ENCODE data around the gene PCDHA10. TPM values are rescaled to one million over a fixed set of nuclear protein-coding genes. Genes with fewer than 3 reads are reported as not detected.
"Not testable (repeated sequence)": the region's sequence is repeated elsewhere in the genome, so short reads cannot be mapped to it uniquely, and the experiment has no call there.

PCDHA10 gene
- total RNA-seq, 2 experiments from 2014 or later: not detected

GRCh38 chr5:140868721-140869554 lies 13.2 kb downstream of the PCDHA10 start, which contains the start of gene PCDHA11:
TSS of gene PCDHA11 (plus strand) at chr5:140868957. CDS start at chr5:140869104, 147 bp downstream.
- Mint-ChIP-seq H3K4me3 (no peak within 1 kb of the TSS), H3K27me3 (peaks cover 42% of the 10 kb centered on the region), H3K36me3 (peaks cover 4% of the 10 kb centered on the region), H3K4me1 (no peaks in the 10 kb centered on the region), H3K9me3 (peaks cover 8% of the 10 kb centered on the region), H3K27ac (no peak within 1 kb of the TSS)
- no peak for DNase-seq

GRCh38 chr5:140869555-140869886 lies 13.8 kb downstream of the PCDHA10 start:
- Mint-ChIP-seq H3K4me1 (no peaks in the 10 kb centered on the region), H3K27me3 (peaks cover 44% of the 10 kb centered on the region), H3K27ac (no peak overlapping the region), H3K4me3 (no peak overlapping the region), H3K36me3 (peaks cover 4% of the 10 kb centered on the region), H3K9me3 (peaks cover 13% of the 10 kb centered on the region)
- no peak for DNase-seq

- H3K4me1 Mint-ChIP-seq: no peaks in the 10 kb centered on the region
- H3K9me3 Mint-ChIP-seq: peaks cover 14% of the 10 kb centered on the region
- H3K27ac Mint-ChIP-seq: no peak overlapping the region
- no peak overlapping the region for H3K4me3 Mint-ChIP-seq
- H3K36me3 Mint-ChIP-seq: peaks cover 7% of the 10 kb centered on the region
- H3K27me3 Mint-ChIP-seq: peaks cover 51% of the 10 kb centered on the region
- no peak for DNase-seq
Measured at GRCh38 chr5:140870221-140871201, 14.8 kb downstream of the PCDHA10 start.

GRCh38 chr5:140875085-140876065 lies 19.7 kb downstream of the PCDHA10 start, which contains the start of gene PCDHA12:
TSS of gene PCDHA12 (plus strand) at chr5:140875308. CDS start at chr5:140875473, 165 bp downstream.
- peaks cover 51% of the 10 kb centered on the region for H3K27me3 Mint-ChIP-seq
- H3K4me1 Mint-ChIP-seq: no peaks in the 10 kb centered on the region
- H3K4me3 Mint-ChIP-seq: no peak within 1 kb of the TSS
- no peak within 1 kb of the TSS for H3K27ac Mint-ChIP-seq
- peaks cover 9% of the 10 kb centered on the region for H3K36me3 Mint-ChIP-seq
- H3K9me3 Mint-ChIP-seq: peaks cover 12% of the 10 kb centered on the region
- DNase-seq: no peak

- not testable (repeated sequence) for H3K4me1 Mint-ChIP-seq, H3K36me3 Mint-ChIP-seq, H3K4me3 Mint-ChIP-seq, H3K27ac Mint-ChIP-seq, DNase-seq
- H3K27me3 Mint-ChIP-seq: peaks cover 61% of the 10 kb centered on the region
- H3K9me3 Mint-ChIP-seq: peaks cover 15% of the 10 kb centered on the region
Measured at GRCh38 chr5:140876541-140877261, 21.0 kb downstream of the PCDHA10 start.

GRCh38 chr5:140877262-140877581 lies 21.5 kb downstream of the PCDHA10 start:
- H3K9me3 Mint-ChIP-seq: peaks cover 16% of the 10 kb centered on the region
- peaks cover 9% of the 10 kb centered on the region for H3K36me3 Mint-ChIP-seq
- H3K27ac Mint-ChIP-seq: no peak overlapping the region
- H3K4me3 Mint-ChIP-seq: no peak overlapping the region
- H3K4me1 Mint-ChIP-seq: peaks cover 3% of the 10 kb centered on the region
- peaks cover 61% of the 10 kb centered on the region for H3K27me3 Mint-ChIP-seq
- no peak for DNase-seq

GRCh38 chr5:140881889-140882590 lies 26.3 kb downstream of the PCDHA10 start, which contains the start of gene PCDHA13:
TSS of gene PCDHA13 (plus strand) at chr5:140882124. CDS start at chr5:140882269, 145 bp downstream.
- peaks cover 42% of the 10 kb centered on the region for H3K27me3 Mint-ChIP-seq
- no peak for DNase-seq
- peaks cover 8% of the 10 kb centered on the region for H3K9me3 Mint-ChIP-seq
- no peak within 1 kb of the TSS for H3K4me3 Mint-ChIP-seq
- H3K36me3 Mint-ChIP-seq: peaks cover 4% of the 10 kb centered on the region
- no peak within 1 kb of the TSS for H3K27ac Mint-ChIP-seq
- H3K4me1 Mint-ChIP-seq: peaks cover 3% of the 10 kb centered on the region

- Mint-ChIP-seq H3K4me1 (peaks cover 3% of the 10 kb centered on the region), H3K4me3 (no peak overlapping the region), H3K36me3 (peaks cover 6% of the 10 kb centered on the region), H3K27me3 (peaks cover 42% of the 10 kb centered on the region), H3K9me3 (peaks cover 12% of the 10 kb centered on the region), H3K27ac (no peak overlapping the region)
- DNase-seq: no peak
Measured at GRCh38 chr5:140882591-140882899, 26.8 kb downstream of the PCDHA10 start.

GRCh38 chr5:140883373-140883772 lies 27.7 kb downstream of the PCDHA10 start:
- Mint-ChIP-seq H3K36me3 (peaks cover 7% of the 10 kb centered on the region), H3K27me3 (peaks cover 42% of the 10 kb centered on the region), H3K4me1 (peaks cover 3% of the 10 kb centered on the region), H3K27ac (no peak overlapping the region), H3K4me3 (no peak overlapping the region), H3K9me3 (peaks cover 18% of the 10 kb centered on the region)
- DNase-seq: no peak

- Mint-ChIP-seq H3K27me3 (peaks cover 39% of the 10 kb centered on the region), H3K4me3 (no peak overlapping the region), H3K9me3 (peaks cover 18% of the 10 kb centered on the region), H3K36me3 (peaks cover 7% of the 10 kb centered on the region), H3K27ac (no peak overlapping the region), H3K4me1 (peaks cover 3% of the 10 kb centered on the region)
- DNase-seq: no peak
Measured at GRCh38 chr5:140883927-140884697, 28.4 kb downstream of the PCDHA10 start.

GRCh38 chr5:140916325-140916724 lies 60.6 kb downstream of the PCDHA10 start:
- DNase-seq: no peak
- H3K27me3 Mint-ChIP-seq: no peaks in the 10 kb centered on the region
- H3K36me3 Mint-ChIP-seq: no peaks in the 10 kb centered on the region
- no peaks in the 10 kb centered on the region for H3K4me1 Mint-ChIP-seq
- peaks cover 12% of the 10 kb centered on the region for H3K9me3 Mint-ChIP-seq
- no peak overlapping the region for H3K27ac Mint-ChIP-seq
- no peak overlapping the region for H3K4me3 Mint-ChIP-seq
